H9 (cell line): Measurements from ENCODE around the gene MOCS2. TPM values are rescaled to one million over a fixed set of nuclear protein-coding genes. Genes with fewer than 3 reads are reported as not detected.

Source experiments
- DNase-seq: peaks from one replicate; pipeline ENCODE4 v3.0.0-alpha.2; 2017
- H2AFZ ChIP-seq: one replicate; pipeline ENCODE4 v1.6.1; 2013; ENCODE audit warnings: mild to moderate bottlenecking, low read length, control low read depth, moderate library complexity
- H2AK5ac ChIP-seq: 2 replicates; pipeline ENCODE4 v1.6.1; 2013; ENCODE audit warnings: low read length, control low read depth, mixed read lengths; ENCODE audit not compliant: insufficient read length
- H2BK120ac ChIP-seq: one replicate; pipeline ENCODE4 v1.6.1; 2013; ENCODE audit warnings: low read depth, mild to moderate bottlenecking, low read length, control low read depth, inconsistent platforms; ENCODE audit not compliant: poor library complexity, severe bottlenecking
- H2BK12ac ChIP-seq: 2 replicates; pipeline ENCODE4 v1.6.1; 2013; ENCODE audit warnings: low read length, control low read depth, mixed read lengths, low read depth; ENCODE audit not compliant: insufficient read length
- H2BK15ac ChIP-seq: 2 replicates; pipeline ENCODE4 v1.6.1; 2013; ENCODE audit warnings: low read depth, low read length, control low read depth
- H2BK20ac ChIP-seq: one replicate; pipeline ENCODE4 v1.6.1; 2013; ENCODE audit warnings: low read depth, mild to moderate bottlenecking, low read length, control low read depth, inconsistent platforms; ENCODE audit not compliant: poor library complexity, severe bottlenecking
- H2BK5ac ChIP-seq: 2 replicates; pipeline ENCODE4 v1.6.1; 2013; ENCODE audit warnings: low read length, control low read depth, mixed read lengths; ENCODE audit not compliant: insufficient read length
- H3K14ac ChIP-seq: 2 replicates; pipeline ENCODE4 v1.6.1; 2013; ENCODE audit warnings: low read length, control low read depth; ENCODE audit not compliant: insufficient read depth
- H3K18ac ChIP-seq: 2 replicates; pipeline ENCODE4 v1.6.1; 2013; ENCODE audit warnings: low read depth, mild to moderate bottlenecking, mixed read lengths, low read length, control low read depth; ENCODE audit not compliant: insufficient read length
- H3K23ac ChIP-seq: 2 replicates; pipeline ENCODE4 v1.6.1; 2013; ENCODE audit warnings: low read length, control low read depth, mixed read lengths, low read depth; ENCODE audit not compliant: insufficient read length
- H3K23me2 ChIP-seq: 2 replicates; pipeline ENCODE4 v1.6.1; 2013; ENCODE audit warnings: low read depth, mild to moderate bottlenecking, mixed read lengths, low read length, control low read depth; ENCODE audit not compliant: insufficient read length, poor library complexity, severe bottlenecking
- H3K27ac ChIP-seq: 2 replicates; pipeline ENCODE4 v1.5.1; 2013; ENCODE audit warnings: low read length, control low read depth, mixed read lengths, low read depth; ENCODE audit not compliant: insufficient read length
- H3K27me3 ChIP-seq: 2 replicates; pipeline ENCODE4 v1.6.1; 2013; ENCODE audit warnings: low read length, control low read depth, inconsistent platforms; ENCODE audit not compliant: insufficient read depth
- H3K4ac ChIP-seq: 2 replicates; pipeline ENCODE4 v1.6.1; 2013; ENCODE audit warnings: low read depth, mild to moderate bottlenecking, control low read depth, inconsistent platforms, low read length, moderate library complexity
- H3K4me1 ChIP-seq: 2 replicates; pipeline ENCODE4 v1.6.1; 2013; ENCODE audit warnings: low read length, control low read depth, inconsistent platforms; ENCODE audit not compliant: insufficient read depth
- H3K4me2 ChIP-seq: 2 replicates; pipeline ENCODE4 v1.6.1; 2013; ENCODE audit warnings: low read length, control low read depth, mixed read lengths; ENCODE audit not compliant: insufficient read length, insufficient read depth
- H3K56ac ChIP-seq: 2 replicates; pipeline ENCODE4 v1.6.1; 2013; ENCODE audit warnings: low read depth, mild to moderate bottlenecking, mixed read lengths, low read length, control low read depth; ENCODE audit not compliant: insufficient read length
- H3K79me1 ChIP-seq: 2 replicates; pipeline ENCODE4 v1.6.1; 2013; ENCODE audit warnings: low read depth, mild to moderate bottlenecking, moderate library complexity, low read length, control low read depth, inconsistent platforms; ENCODE audit not compliant: insufficient read depth, poor library complexity, severe bottlenecking
- H3K79me2 ChIP-seq: 2 replicates; pipeline ENCODE4 v1.6.1; 2013; ENCODE audit warnings: low read length, control low read depth, inconsistent platforms; ENCODE audit not compliant: insufficient read depth
- H3K9ac ChIP-seq: 2 replicates; pipeline ENCODE4 v1.6.1; 2013; ENCODE audit warnings: low read length, control low read depth, mixed read lengths; ENCODE audit not compliant: insufficient read length; ENCODE audit errors: extremely low read depth
- H3K9me3 ChIP-seq: one replicate; pipeline ENCODE4 v1.6.1; 2013; ENCODE audit warnings: low read depth, low read length, inconsistent platforms; ENCODE audit not compliant: control insufficient read depth
- H3T11ph ChIP-seq: one replicate; pipeline ENCODE4 v1.6.1; 2013; ENCODE audit warnings: mild to moderate bottlenecking, low read length, control low read depth, inconsistent platforms
- H4K20me1 ChIP-seq: one replicate; pipeline ENCODE4 v1.6.1; 2013; ENCODE audit not compliant: control insufficient read depth, insufficient read length, insufficient read depth
- H4K5ac ChIP-seq: 2 replicates; pipeline ENCODE4 v1.6.1; 2013; ENCODE audit warnings: low read depth, mild to moderate bottlenecking, mixed read lengths, low read length, control low read depth; ENCODE audit not compliant: insufficient read length
- H4K8ac ChIP-seq: replicated peaks from 2 replicates; pipeline ENCODE4 v1.6.1; 2013; ENCODE audit warnings: low read length, control low read depth, mixed read lengths, low read depth; ENCODE audit not compliant: insufficient read length
- H4K91ac ChIP-seq: 2 replicates; pipeline ENCODE4 v1.6.1; 2013; ENCODE audit warnings: low read depth, mild to moderate bottlenecking, moderate library complexity, mixed read lengths, low read length, control low read depth; ENCODE audit not compliant: insufficient read length
- H3K27ac Mint-ChIP-seq, 3 experiments: 2 replicates in 2 of 3; 3 replicates in 1 of 3; pipeline ENCODE4 v1.8.0; 2020 to 2021; ENCODE audit warnings: mixed read lengths in 3 of 3, mild to moderate bottlenecking in 1 of 3, moderate library complexity in 1 of 3
- H3K27me3 Mint-ChIP-seq: 2 replicates; pipeline ENCODE4 v1.8.0; 2021; ENCODE audit warnings: low read depth, mild to moderate bottlenecking, moderate library complexity, mixed read lengths
- H3K36me3 Mint-ChIP-seq, 3 experiments: 2 replicates in 2 of 3; 3 replicates in 1 of 3; pipeline ENCODE4 v1.8.0; 2020 to 2021; ENCODE audit warnings: low read depth in 3 of 3, mixed read lengths in 3 of 3; ENCODE audit not compliant: insufficient read depth in 1 of 3
- H3K4me1 Mint-ChIP-seq, 2 experiments: 2 replicates each; pipeline ENCODE4 v1.8.0; 2020; ENCODE audit warnings: mixed read lengths in 2 of 2
- H3K4me3 Mint-ChIP-seq, 2 experiments: 2 replicates in 1 of 2; 3 replicates in 1 of 2; pipeline ENCODE4 v1.8.0; 2020 to 2021; ENCODE audit warnings: mild to moderate bottlenecking in 2 of 2, mixed read lengths in 2 of 2, moderate library complexity in 1 of 2
- H3K9me3 Mint-ChIP-seq, 2 experiments: 2 replicates in 1 of 2; 3 replicates in 1 of 2; pipeline ENCODE4 v1.8.0; 2020; ENCODE audit warnings: mild to moderate bottlenecking in 2 of 2, mixed read lengths in 2 of 2, moderate library complexity in 1 of 2
- WGBS: extraction: QIAGEN DNeasy Blood & Tissue Kit; methylation state at CpG from one replicate; pipeline ENCODE4 v1.1.7; 2013; ENCODE audit warnings: missing lambda C conversion rate, low lambda C conversion rate, mixed read lengths; ENCODE audit not compliant: insufficient read length; ENCODE audit errors: extremely low coverage; 5-methylcytosine and 5-hydroxymethylcytosine counted together
- total RNA-seq: library from RNA; stranded (reverse); gene quantifications from 2 replicates; pipeline ENCODE4 v1.2.1, GENCODE V29; 2021
- TF ChIP-seq, protein P1 (sequence below): fragments of 200-600 bp; sonication (generic); conservative IDR thresholded peaks from 3 replicates; pipeline ENCODE4 v1.8.0; 2021; ENCODE audit warnings: antibody characterized with exemption, mild to moderate bottlenecking

Gene MOCS2
- total RNA-seq, 1 experiment from 2014 or later, result 24.8 TPM

DNA sequence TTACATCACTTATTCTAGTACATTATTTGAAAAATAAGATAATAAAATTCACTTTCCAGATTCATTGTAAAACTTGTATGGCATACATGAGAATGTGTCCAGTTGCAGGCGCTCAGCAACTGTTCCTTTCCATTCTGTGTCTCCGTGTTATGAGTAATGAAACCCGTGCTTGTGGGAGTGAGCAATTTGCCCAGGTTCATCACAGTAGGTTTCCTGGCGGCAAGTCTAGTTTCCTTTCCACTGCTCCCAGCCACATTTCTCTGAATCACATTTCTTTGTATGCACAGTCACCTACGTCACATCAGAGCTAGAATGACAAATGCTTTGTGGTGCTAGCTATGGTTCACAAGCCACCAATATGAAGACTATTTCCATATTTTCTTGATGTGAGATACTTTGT lies 39.9 kb downstream of the MOCS2 start:
- Histone ChIP-seq H3K27me3 (no peaks in the 10 kb centered on the region), H3K14ac (no peak overlapping the region), H3K9me3 (no peaks in the 10 kb centered on the region), H2AK5ac (no peak overlapping the region), H2BK5ac (no peak overlapping the region), H4K20me1 (no peaks in the 10 kb centered on the region), H2BK120ac (no peak overlapping the region), H3K23me2 (no peaks in the 10 kb centered on the region), H3K4ac (no peak overlapping the region), H3K23ac (no peak overlapping the region), H2BK20ac (no peak overlapping the region), H3K79me1 (no peaks in the 10 kb centered on the region), H3K79me2 (no peaks in the 10 kb centered on the region), H4K91ac (no peak overlapping the region), H2BK15ac (no peak overlapping the region), H3K56ac (no peak overlapping the region), H4K5ac (no peak overlapping the region), H3K4me1 (no peaks in the 10 kb centered on the region), H4K8ac (no peak overlapping the region), H2AFZ (no peak overlapping the region), H3T11ph (no peak overlapping the region), H3K4me2 (no peak overlapping the region), H3K9ac (no peak overlapping the region), H3K27ac (no peak overlapping the region), H3K18ac (no peak overlapping the region), H2BK12ac (no peak overlapping the region)
- Mint-ChIP-seq H3K27ac (0 out of 7 replicates have a peak overlapping the region, but pooled peaks of 1 of the 3 experiments have one; percentile 9), H3K4me1 (no peaks in the 10 kb centered on the region), H3K4me3 (no peak overlapping the region), H3K36me3 (peaks cover 0 to 5% (median 0%) of the 10 kb centered on the region in 3 experiments; a peak in 2 of 7 replicates), H3K27me3 (no peaks in the 10 kb centered on the region), H3K9me3 (no peaks in the 10 kb centered on the region)
- TF ChIP-seq, protein P1, sequence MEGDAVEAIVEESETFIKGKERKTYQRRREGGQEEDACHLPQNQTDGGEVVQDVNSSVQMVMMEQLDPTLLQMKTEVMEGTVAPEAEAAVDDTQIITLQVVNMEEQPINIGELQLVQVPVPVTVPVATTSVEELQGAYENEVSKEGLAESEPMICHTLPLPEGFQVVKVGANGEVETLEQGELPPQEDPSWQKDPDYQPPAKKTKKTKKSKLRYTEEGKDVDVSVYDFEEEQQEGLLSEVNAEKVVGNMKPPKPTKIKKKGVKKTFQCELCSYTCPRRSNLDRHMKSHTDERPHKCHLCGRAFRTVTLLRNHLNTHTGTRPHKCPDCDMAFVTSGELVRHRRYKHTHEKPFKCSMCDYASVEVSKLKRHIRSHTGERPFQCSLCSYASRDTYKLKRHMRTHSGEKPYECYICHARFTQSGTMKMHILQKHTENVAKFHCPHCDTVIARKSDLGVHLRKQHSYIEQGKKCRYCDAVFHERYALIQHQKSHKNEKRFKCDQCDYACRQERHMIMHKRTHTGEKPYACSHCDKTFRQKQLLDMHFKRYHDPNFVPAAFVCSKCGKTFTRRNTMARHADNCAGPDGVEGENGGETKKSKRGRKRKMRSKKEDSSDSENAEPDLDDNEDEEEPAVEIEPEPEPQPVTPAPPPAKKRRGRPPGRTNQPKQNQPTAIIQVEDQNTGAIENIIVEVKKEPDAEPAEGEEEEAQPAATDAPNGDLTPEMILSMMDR, result no peak
- no peak for DNase-seq
- WGBS, result no CpG with 5 or more reads among the region's 5 CpGs
